ENCODE data around the gene IQCE.
"Not testable (repeated sequence)": the region's sequence is repeated elsewhere in the genome, so short reads cannot be mapped to it uniquely, and the experiment has no call there.

IQCE gene

DNA sequence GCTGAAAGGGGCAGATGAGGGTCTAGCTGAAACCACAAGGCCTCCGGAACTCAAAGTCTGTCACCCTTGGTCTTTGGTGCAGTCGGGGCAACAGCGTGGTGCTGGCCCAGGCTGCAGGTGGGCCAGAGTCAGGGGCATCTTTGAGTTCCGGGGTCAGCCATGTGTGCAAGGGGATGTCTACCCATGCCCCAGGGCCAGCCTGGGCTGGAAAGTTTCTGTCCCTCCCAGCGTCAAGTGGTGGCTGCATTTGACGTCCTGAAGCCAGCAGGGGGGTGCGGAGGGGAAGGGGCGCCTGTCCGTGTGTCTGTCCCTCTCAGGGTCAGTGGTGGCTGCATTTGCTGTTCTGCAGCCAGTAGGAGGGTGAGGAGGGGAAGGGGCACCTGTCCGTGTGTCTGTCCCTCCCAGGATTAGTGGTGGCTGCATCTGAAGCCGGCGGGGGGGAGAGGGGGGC, 4.1 kb upstream of the IQCE start:
- H4K8ac ChIP-seq (ENCODE audit: low read depth, low read length), result no peak overlapping the region
- no peak overlapping the region for H3K23ac ChIP-seq (ENCODE audit: low read length)
- H3K4me3 ChIP-seq (ENCODE audit: low read depth, low read length), result peak overlapping the region; percentile 90
- peak overlapping the region; percentile 30 for H2AFZ ChIP-seq (ENCODE audit: insufficient read depth, low read length, poor library complexity)
- H3K4ac ChIP-seq (ENCODE audit: low read depth, low read length), result peak overlapping the region; percentile 22
- peak overlapping the region; percentile 34 for H4K12ac ChIP-seq (ENCODE audit: low read depth, low read length)
- H3K9ac ChIP-seq (ENCODE audit: low read length), result peak overlapping the region; percentile 71
- no peaks in the 10 kb centered on the region for H3K27me3 ChIP-seq (ENCODE audit: insufficient read depth, low read length)
- peak overlapping the region; percentile 16 for H3K18ac ChIP-seq (ENCODE audit: low read length)
- H2BK5ac ChIP-seq (ENCODE audit: low read depth, low read length, poor library complexity), result no peak overlapping the region
- peak overlapping the region; percentile 56 for H2AK5ac ChIP-seq (ENCODE audit: low read length)
- H2BK120ac ChIP-seq (ENCODE audit: insufficient read depth, low read length, poor library complexity), result no peak overlapping the region
- no peaks in the 10 kb centered on the region for H3K9me3 ChIP-seq (ENCODE audit: insufficient read depth, low read depth, low read length)
- peaks cover 2 to 3% of the 10 kb centered on the region in 2 experiments for H3K36me3 ChIP-seq (ENCODE audit: control insufficient read depth in 1 of 2, insufficient read depth in 2 of 2, low read length in 2 of 2)
- H3K4me1 ChIP-seq (ENCODE audit: control insufficient read depth in 1 of 2, insufficient read depth in 2 of 2, low read length in 2 of 2), result peaks cover 6 to 8% of the 10 kb centered on the region in 2 experiments
- H3K79me2 ChIP-seq (ENCODE audit: control insufficient read depth, insufficient read depth, low read length, poor library complexity), result peaks cover 15% of the 10 kb centered on the region
- H2BK12ac ChIP-seq (ENCODE audit: low read length), result peak overlapping the region; percentile 22
- peaks cover 20% of the 10 kb centered on the region for H3K79me1 ChIP-seq (ENCODE audit: low read length)
- no peak for DNase-seq
- H3K4me2 ChIP-seq (ENCODE audit: low read length), result peak overlapping the region; percentile 95
- no CpG with 5 or more reads among the region's 12 CpGs for WGBS (ENCODE audit: extremely low coverage, insufficient coverage, insufficient read length)
- H3K14ac ChIP-seq (ENCODE audit: low read length), result peak overlapping the region; percentile 65
- peak overlapping the region; percentile 100 for H4K91ac ChIP-seq (ENCODE audit: low read depth, low read length)
- no peak overlapping the region for H3K27ac ChIP-seq (ENCODE audit: low read depth, low read length)

DNA sequence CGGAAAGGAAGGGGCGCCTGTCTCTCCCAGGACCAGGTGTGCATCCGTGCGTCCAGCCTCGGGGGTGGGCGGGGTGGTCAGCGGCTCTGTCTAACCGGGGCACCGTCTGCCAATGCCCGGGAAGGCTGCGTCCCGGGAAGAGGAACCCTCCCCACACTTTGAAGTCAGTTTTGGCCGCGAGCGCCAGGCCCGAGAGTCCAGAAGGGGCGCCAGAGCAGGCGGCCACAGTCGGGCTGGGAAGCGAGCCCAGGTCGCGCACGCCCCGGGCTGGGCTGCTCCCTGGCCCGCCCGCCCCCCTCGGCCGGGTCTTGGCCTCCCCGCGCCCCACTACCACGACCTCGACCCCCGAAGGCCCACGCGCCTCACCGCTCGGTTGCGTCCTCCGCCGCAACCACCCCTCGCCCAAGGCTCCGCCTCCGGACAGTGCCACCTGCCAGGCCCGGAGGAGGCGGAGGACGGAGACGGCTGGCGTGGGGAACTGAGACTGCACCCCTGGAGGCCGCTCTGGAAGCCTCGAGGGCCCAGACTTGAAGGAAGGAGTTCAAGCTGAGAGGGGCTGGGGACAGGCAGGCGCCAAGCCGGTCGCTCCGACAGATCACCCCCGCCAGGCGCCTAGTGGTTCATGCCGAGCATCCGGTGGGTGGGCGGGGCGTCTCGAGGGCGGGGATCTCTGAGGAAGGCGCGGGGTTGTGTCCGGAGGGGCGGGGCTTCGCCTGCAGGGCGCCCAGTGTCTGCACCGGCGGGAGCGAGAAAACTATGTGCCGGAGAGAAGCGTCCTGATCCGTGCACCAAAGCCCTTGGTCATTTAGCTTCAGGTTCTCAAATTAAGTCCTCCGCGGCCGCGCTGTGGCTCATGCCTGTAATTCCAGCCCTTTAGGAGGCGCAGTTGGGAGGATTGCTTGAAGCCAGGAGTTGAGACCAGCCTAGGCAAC, 3.4 kb upstream of the IQCE start, which contains the start of gene BRAT1:
BRAT1 (minus strand) TSS at position 404 of the 932 bp plus-strand sequence. CDS start 1,093 bp downstream, outside the sequence.
- H3K4me1 ChIP-seq (ENCODE audit: control insufficient read depth in 1 of 2, insufficient read depth in 2 of 2, low read length in 2 of 2), result peaks cover 6 to 13% of the 10 kb centered on the region in 2 experiments
- H3K27me3 ChIP-seq (ENCODE audit: insufficient read depth, low read length), result no peaks in the 10 kb centered on the region
- peak within 1 kb of the TSS; percentile 89 for H4K12ac ChIP-seq (ENCODE audit: low read depth, low read length)
- no CpG with 5 or more reads among the region's 79 CpGs for WGBS (ENCODE audit: extremely low coverage, insufficient coverage, insufficient read length)
- peak within 1 kb of the TSS; percentile 98 for H3K18ac ChIP-seq (ENCODE audit: low read length)
- H3K9ac ChIP-seq (ENCODE audit: low read length), result peak within 1 kb of the TSS; percentile 88
- H3K36me3 ChIP-seq (ENCODE audit: control insufficient read depth in 1 of 2, insufficient read depth in 2 of 2, low read length in 2 of 2), result peaks cover 2 to 3% of the 10 kb centered on the region in 2 experiments
- H3K27ac ChIP-seq (ENCODE audit: low read depth, low read length), result peak within 1 kb of the TSS; percentile 99
- peaks cover 20% of the 10 kb centered on the region for H3K79me1 ChIP-seq (ENCODE audit: low read length)
- H3K14ac ChIP-seq (ENCODE audit: low read length), result peak within 1 kb of the TSS; percentile 99
- peak within 1 kb of the TSS; percentile 97 for H2BK12ac ChIP-seq (ENCODE audit: low read length)
- H3K4me2 ChIP-seq (ENCODE audit: low read length), result peak within 1 kb of the TSS; percentile 95
- peak within 1 kb of the TSS; percentile 62 for H2AK5ac ChIP-seq (ENCODE audit: low read length)
- H3K9me3 ChIP-seq (ENCODE audit: insufficient read depth, low read depth, low read length), result no peaks in the 10 kb centered on the region
- no peak within 1 kb of the TSS for H3K23ac ChIP-seq (ENCODE audit: low read length)
- peak within 1 kb of the TSS; percentile 100 for H4K91ac ChIP-seq (ENCODE audit: low read depth, low read length)
- peak within 1 kb of the TSS; percentile 100 for H2BK120ac ChIP-seq (ENCODE audit: insufficient read depth, low read length, poor library complexity)
- peak within 1 kb of the TSS; percentile 100 for H2BK5ac ChIP-seq (ENCODE audit: low read depth, low read length, poor library complexity)
- H3K79me2 ChIP-seq (ENCODE audit: control insufficient read depth, insufficient read depth, low read length, poor library complexity), result peaks cover 15% of the 10 kb centered on the region
- H2AFZ ChIP-seq (ENCODE audit: insufficient read depth, low read length, poor library complexity), result peak within 1 kb of the TSS; percentile 65
- H3K4me3 ChIP-seq (ENCODE audit: low read depth, low read length), result peak within 1 kb of the TSS; percentile 90
- peak within 1 kb of the TSS; percentile 99 for H4K8ac ChIP-seq (ENCODE audit: low read depth, low read length)
- DNase-seq, result peak; percentile 96 to 97
- H3K4ac ChIP-seq (ENCODE audit: low read depth, low read length), result peak within 1 kb of the TSS; percentile 97

DNA sequence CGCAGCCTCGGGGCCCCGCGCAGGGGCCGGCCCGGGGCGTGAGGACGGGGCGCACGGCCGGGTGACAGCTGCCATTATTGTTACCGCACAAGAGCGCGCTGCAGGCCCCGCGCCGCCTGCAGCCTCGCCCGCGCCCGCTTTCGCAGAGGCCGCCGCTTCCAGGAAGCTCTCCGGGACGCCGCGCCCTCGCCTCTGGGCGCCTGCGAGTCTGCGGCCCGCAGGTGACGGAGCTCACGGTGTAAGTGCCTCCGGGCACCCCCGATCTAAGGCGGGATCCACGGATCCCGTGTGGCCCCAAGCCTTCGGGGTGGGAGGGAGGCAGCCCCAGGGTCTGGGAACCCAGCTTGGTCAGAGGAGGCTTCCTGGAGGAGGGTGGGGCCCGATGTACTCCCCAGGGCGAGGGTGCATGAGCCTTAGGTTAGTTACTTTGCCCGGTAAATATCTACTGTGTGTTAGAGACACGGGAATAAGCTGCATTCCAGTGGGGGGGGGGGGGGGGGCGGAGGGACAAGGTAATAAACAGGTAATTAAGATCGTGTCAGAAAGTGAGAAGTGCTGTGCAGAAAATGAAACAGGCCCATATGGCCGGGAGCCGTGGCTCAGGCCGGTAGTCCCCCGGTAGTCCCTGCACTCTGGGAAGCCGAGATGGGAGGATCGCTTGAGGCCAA, 638 bp downstream of the IQCE start:
- peak overlapping the region; percentile 1 for H4K12ac ChIP-seq (ENCODE audit: low read depth, low read length)
- H3K79me1 ChIP-seq (ENCODE audit: low read length), result peaks cover 20% of the 10 kb centered on the region
- WGBS (ENCODE audit: extremely low coverage, insufficient coverage, insufficient read length), result no CpG with 5 or more reads among the region's 53 CpGs
- peak overlapping the region; percentile 98 for H3K4me2 ChIP-seq (ENCODE audit: low read length)
- H3K36me3 ChIP-seq (ENCODE audit: control insufficient read depth in 1 of 2, insufficient read depth in 2 of 2, low read length in 2 of 2), result peaks cover 2 to 5% of the 10 kb centered on the region in 2 experiments
- peak overlapping the region; percentile 14 for H2BK12ac ChIP-seq (ENCODE audit: low read length)
- H4K8ac ChIP-seq (ENCODE audit: low read depth, low read length), result peak overlapping the region; percentile 66
- H3K27me3 ChIP-seq (ENCODE audit: insufficient read depth, low read length), result no peaks in the 10 kb centered on the region
- H3K4me1 ChIP-seq (ENCODE audit: control insufficient read depth in 1 of 2, insufficient read depth in 2 of 2, low read length in 2 of 2), result peaks cover 4 to 9% of the 10 kb centered on the region in 2 experiments
- peak; percentile 95 to 97 for DNase-seq
- peak overlapping the region; percentile 82 for H3K14ac ChIP-seq (ENCODE audit: low read length)
- no peak overlapping the region for H3K23ac ChIP-seq (ENCODE audit: low read length)
- H3K79me2 ChIP-seq (ENCODE audit: control insufficient read depth, insufficient read depth, low read length, poor library complexity), result peaks cover 14% of the 10 kb centered on the region
- peak overlapping the region; percentile 88 for H2AFZ ChIP-seq (ENCODE audit: insufficient read depth, low read length, poor library complexity)
- H2BK120ac ChIP-seq (ENCODE audit: insufficient read depth, low read length, poor library complexity), result peak overlapping the region; percentile 18
- peak overlapping the region; percentile 94 for H2BK5ac ChIP-seq (ENCODE audit: low read depth, low read length, poor library complexity)
- peak overlapping the region; percentile 87 for H4K91ac ChIP-seq (ENCODE audit: low read depth, low read length)
- H3K9me3 ChIP-seq (ENCODE audit: insufficient read depth, low read depth, low read length), result no peaks in the 10 kb centered on the region
- H3K4me3 ChIP-seq (ENCODE audit: low read depth, low read length), result peak overlapping the region; percentile 88
- peak overlapping the region; percentile 90 for H3K18ac ChIP-seq (ENCODE audit: low read length)
- peak overlapping the region; percentile 84 for H3K9ac ChIP-seq (ENCODE audit: low read length)
- H2AK5ac ChIP-seq (ENCODE audit: low read length), result no peak overlapping the region
- H3K4ac ChIP-seq (ENCODE audit: low read depth, low read length), result peak overlapping the region; percentile 3
- peak overlapping the region; percentile 91 for H3K27ac ChIP-seq (ENCODE audit: low read depth, low read length)

DNA sequence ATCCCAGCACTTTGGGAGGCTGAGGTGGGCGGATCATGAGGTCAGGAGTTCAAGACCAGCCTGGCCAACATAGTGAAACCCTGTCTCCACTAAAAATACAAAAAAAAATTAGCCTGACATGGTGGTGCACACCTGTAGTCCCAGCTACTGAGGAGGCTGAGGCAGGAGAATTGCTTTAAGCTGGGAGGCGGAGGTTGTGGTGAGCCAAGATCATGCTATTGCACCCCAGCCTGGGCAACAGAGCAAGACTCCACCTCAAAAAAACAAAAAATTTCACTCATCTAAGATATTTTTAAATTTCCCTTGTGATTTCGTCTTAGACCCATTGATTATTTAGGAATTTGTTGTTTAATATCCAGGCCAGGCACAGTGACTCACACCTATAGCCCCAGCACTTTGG, 5.2 kb downstream of the IQCE start:
- H2AFZ ChIP-seq (ENCODE audit: insufficient read depth, low read length, poor library complexity); H3K18ac ChIP-seq (ENCODE audit: low read length); H2AK5ac ChIP-seq (ENCODE audit: low read length); H4K8ac ChIP-seq (ENCODE audit: low read depth, low read length); DNase-seq; H3K4me1 ChIP-seq (ENCODE audit: control insufficient read depth in 1 of 2, insufficient read depth in 2 of 2, low read length in 2 of 2); H2BK5ac ChIP-seq (ENCODE audit: low read depth, low read length, poor library complexity); H4K12ac ChIP-seq (ENCODE audit: low read depth, low read length); H3K9ac ChIP-seq (ENCODE audit: low read length); H3K4ac ChIP-seq (ENCODE audit: low read depth, low read length); H3K27me3 ChIP-seq (ENCODE audit: insufficient read depth, low read length); H3K36me3 ChIP-seq (ENCODE audit: control insufficient read depth in 1 of 2, insufficient read depth in 2 of 2, low read length in 2 of 2); H3K79me2 ChIP-seq (ENCODE audit: control insufficient read depth, insufficient read depth, low read length, poor library complexity); H2BK120ac ChIP-seq (ENCODE audit: insufficient read depth, low read length, poor library complexity); H4K91ac ChIP-seq (ENCODE audit: low read depth, low read length); H2BK12ac ChIP-seq (ENCODE audit: low read length); H3K4me2 ChIP-seq (ENCODE audit: low read length); H3K23ac ChIP-seq (ENCODE audit: low read length); H3K4me3 ChIP-seq (ENCODE audit: low read depth, low read length); H3K79me1 ChIP-seq (ENCODE audit: low read length); H3K27ac ChIP-seq (ENCODE audit: low read depth, low read length); H3K9me3 ChIP-seq (ENCODE audit: insufficient read depth, low read depth, low read length); H3K14ac ChIP-seq (ENCODE audit: low read length): not testable (repeated sequence)
- WGBS (ENCODE audit: extremely low coverage, insufficient coverage, insufficient read length), result no CpG with 5 or more reads among the region's 3 CpGs
